ENCODE data around the gene TBL1X.

GRCh38 chrX:9681422-9681821 lies 216.6 kb downstream of the TBL1X start:
- TF ChIP-seq, protein P1, sequence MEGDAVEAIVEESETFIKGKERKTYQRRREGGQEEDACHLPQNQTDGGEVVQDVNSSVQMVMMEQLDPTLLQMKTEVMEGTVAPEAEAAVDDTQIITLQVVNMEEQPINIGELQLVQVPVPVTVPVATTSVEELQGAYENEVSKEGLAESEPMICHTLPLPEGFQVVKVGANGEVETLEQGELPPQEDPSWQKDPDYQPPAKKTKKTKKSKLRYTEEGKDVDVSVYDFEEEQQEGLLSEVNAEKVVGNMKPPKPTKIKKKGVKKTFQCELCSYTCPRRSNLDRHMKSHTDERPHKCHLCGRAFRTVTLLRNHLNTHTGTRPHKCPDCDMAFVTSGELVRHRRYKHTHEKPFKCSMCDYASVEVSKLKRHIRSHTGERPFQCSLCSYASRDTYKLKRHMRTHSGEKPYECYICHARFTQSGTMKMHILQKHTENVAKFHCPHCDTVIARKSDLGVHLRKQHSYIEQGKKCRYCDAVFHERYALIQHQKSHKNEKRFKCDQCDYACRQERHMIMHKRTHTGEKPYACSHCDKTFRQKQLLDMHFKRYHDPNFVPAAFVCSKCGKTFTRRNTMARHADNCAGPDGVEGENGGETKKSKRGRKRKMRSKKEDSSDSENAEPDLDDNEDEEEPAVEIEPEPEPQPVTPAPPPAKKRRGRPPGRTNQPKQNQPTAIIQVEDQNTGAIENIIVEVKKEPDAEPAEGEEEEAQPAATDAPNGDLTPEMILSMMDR (conservative IDR thresholded peaks at IDR 0.05; ENCODE audit: low read length): no peak
- TF ChIP-seq EZH2phosphoT487 (IDR thresholded peaks at IDR 0.05; ENCODE audit: borderline replicate concordance, low read depth, low read length): no peak

Data from OCI-LY7 (cell line).